Gastroesophageal sphincter (tissue), 4 donors: ENCODE measurements around the gene GBP2. TPM values are rescaled to one million over a fixed set of nuclear protein-coding genes. Genes with fewer than 3 reads are reported as not detected.

ENCODE experiments used
- ATAC-seq: fragments of 150-250 bp; one replicate; pipeline ENCODE4 v1.9.1; 2016; ENCODE audit warnings: mild to moderate bottlenecking, moderate library complexity
- H3K27ac ChIP-seq, 4 donors: fragments of 200-600 bp; sonication (generic) in 3 of 4; 1 replicate in 3 of 4; 2 replicates in 1 of 4; pipeline ENCODE4 v1.5.1; 2016 to 2019
- H3K27me3 ChIP-seq: fragments of 200-600 bp; sonication (generic); one replicate; pipeline ENCODE4 v1.5.1; 2019
- H3K36me3 ChIP-seq, 2 donors: fragments of 200-600 bp; sonication (generic); one replicate each; pipeline ENCODE4 v1.5.1; 2019; ENCODE audit warnings: control low read depth in 1 of 2
- H3K4me1 ChIP-seq, 3 donors: fragments of 200-600 bp; sonication (generic); 1 replicate in 2 of 3; 2 replicates in 1 of 3; pipeline ENCODE4 v1.5.1; 2016 to 2019; ENCODE audit warnings: control low read depth in 2 of 3
- H3K4me3 ChIP-seq, 2 donors: fragments of 200-600 bp; sonication (generic); one replicate each; pipeline ENCODE4 v1.5.1; 2019; ENCODE audit warnings: mild to moderate bottlenecking in 1 of 2, moderate library complexity in 1 of 2
- H3K9me3 ChIP-seq, 3 donors: fragments of 200-600 bp; sonication (generic); one replicate each; pipeline ENCODE4 v1.5.1; 2017 to 2019; ENCODE audit warnings: control low read depth in 2 of 3
- EP300 ChIP-seq: sonication (generic); formaldehyde crosslinking; IDR thresholded peaks from one replicate; pipeline ENCODE4 v1.6.1; 2017; ENCODE audit warnings: antibody characterized with exemption, mild to moderate bottlenecking
- POLR2A ChIP-seq, 2 donors: fragments of 450-650 bp; IDR thresholded peaks; one replicate each; pipeline ENCODE4 v1.6.1; 2017; ENCODE audit warnings: antibody characterized with exemption in 2 of 2, mild to moderate bottlenecking in 2 of 2, moderate library complexity in 1 of 2
- POLR2AphosphoS5 ChIP-seq: sonication (generic); formaldehyde crosslinking; IDR thresholded peaks from one replicate; pipeline ENCODE4 v1.6.1; 2017; ENCODE audit warnings: antibody characterized with exemption
- WGBS, 2 donors: methylation state at CpG; one replicate each; pipeline ENCODE4 v1.1.5; 2018; ENCODE audit warnings: low coverage in 1 of 2; 5-methylcytosine and 5-hydroxymethylcytosine counted together
- total RNA-seq, 4 donors: library from RNA; depleted of rRNA; stranded (reverse); fragments of >200 nt; gene quantifications; one replicate each; pipeline ENCODE4 v1.1.0, GENCODE V29; 2016
- TF ChIP-seq, protein P1 (sequence below), 4 experiments: fragments of 200-600 bp in 2 of 4; fragments of 450-650 bp in 2 of 4; sonication (generic) in 1 of 4; IDR thresholded peaks; one replicate each; pipeline ENCODE4 v1.5.1; 2017 to 2019; ENCODE audit warnings: antibody characterized with exemption in 4 of 4, mild to moderate bottlenecking in 2 of 4, moderate library complexity in 2 of 4

GBP2 gene
- total RNA-seq, 4 donors from 2014 or later = 147 to 172 (median 167) TPM

DNA sequence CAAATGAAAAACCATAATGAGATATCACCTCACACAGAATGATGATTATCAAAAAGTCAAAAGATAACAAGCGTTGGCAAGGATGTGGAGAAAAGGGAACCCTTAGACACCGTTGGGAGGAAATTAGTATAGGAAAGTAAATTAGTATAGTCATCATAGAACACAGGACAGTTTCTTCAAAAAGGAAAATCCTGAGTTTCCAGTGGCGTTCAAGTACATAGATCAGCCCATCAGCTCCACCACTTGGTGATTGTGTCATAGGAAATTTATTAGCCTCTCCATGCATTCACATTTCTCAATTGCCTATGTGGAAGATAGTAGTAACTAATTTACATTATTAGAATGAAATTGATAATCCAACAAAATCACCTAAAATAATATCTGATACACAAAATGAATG is 20.8 kb upstream of the GBP2 start:
- WGBS, 2 donors = 72 to 90% methylated on average over 3 of the region's 3 CpGs
- TF ChIP-seq, protein P1, sequence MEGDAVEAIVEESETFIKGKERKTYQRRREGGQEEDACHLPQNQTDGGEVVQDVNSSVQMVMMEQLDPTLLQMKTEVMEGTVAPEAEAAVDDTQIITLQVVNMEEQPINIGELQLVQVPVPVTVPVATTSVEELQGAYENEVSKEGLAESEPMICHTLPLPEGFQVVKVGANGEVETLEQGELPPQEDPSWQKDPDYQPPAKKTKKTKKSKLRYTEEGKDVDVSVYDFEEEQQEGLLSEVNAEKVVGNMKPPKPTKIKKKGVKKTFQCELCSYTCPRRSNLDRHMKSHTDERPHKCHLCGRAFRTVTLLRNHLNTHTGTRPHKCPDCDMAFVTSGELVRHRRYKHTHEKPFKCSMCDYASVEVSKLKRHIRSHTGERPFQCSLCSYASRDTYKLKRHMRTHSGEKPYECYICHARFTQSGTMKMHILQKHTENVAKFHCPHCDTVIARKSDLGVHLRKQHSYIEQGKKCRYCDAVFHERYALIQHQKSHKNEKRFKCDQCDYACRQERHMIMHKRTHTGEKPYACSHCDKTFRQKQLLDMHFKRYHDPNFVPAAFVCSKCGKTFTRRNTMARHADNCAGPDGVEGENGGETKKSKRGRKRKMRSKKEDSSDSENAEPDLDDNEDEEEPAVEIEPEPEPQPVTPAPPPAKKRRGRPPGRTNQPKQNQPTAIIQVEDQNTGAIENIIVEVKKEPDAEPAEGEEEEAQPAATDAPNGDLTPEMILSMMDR (IDR thresholded peaks at IDR 0.05) = no peak
- TF ChIP-seq EP300 = no peak
- no peak for TF ChIP-seq POLR2AphosphoS5
- no peak for TF ChIP-seq POLR2A (IDR thresholded peaks at IDR 0.05)
- Histone ChIP-seq H3K9me3 (no peaks in the 10 kb centered on the region), H3K4me3 (no peak overlapping the region), H3K36me3 (no peaks in the 10 kb centered on the region), H3K27ac (no peak overlapping the region), H3K27me3 (no peaks in the 10 kb centered on the region), H3K4me1 (peaks cover 0 to 9% (median 0%) of the 10 kb centered on the region in 3 donors)
- no peak for ATAC-seq

DNA sequence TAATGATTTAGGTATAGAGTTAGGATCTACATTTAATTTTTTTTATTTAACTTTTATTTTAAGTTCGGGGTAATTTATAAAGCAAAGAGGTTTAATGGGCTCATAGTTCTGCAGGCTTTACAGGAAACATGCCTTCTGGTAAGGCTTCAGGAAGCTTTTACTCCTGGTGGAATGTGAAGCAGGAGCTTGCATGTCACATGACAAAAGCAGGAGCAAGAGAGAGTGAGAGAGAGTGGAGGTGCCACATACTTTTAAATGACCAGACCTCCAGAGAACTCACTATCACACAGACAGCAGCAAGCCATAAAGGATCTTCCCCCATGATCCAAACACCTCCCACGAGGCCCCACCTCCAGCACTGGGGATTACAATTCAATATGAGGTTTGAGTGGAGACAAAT is 17.6 kb upstream of the GBP2 start:
- ATAC-seq = no peak
- Histone ChIP-seq H3K4me1 (peaks cover 0 to 9% (median 0%) of the 10 kb centered on the region in 3 donors), H3K36me3 (no peaks in the 10 kb centered on the region), H3K4me3 (no peak overlapping the region), H3K27me3 (no peaks in the 10 kb centered on the region), H3K9me3 (peaks cover 0 to under 1% (median 0%) of the 10 kb centered on the region in 3 donors), H3K27ac (no peak overlapping the region)
- TF ChIP-seq POLR2AphosphoS5 (no peak), EP300 (no peak), POLR2A (IDR thresholded peaks at IDR 0.05) (no peak)
- TF ChIP-seq, protein P1 (IDR thresholded peaks at IDR 0.05) = no peak
- WGBS, 2 donors = 72 to 88% methylated on average over 1 to 2 of the region's 2 CpGs

DNA sequence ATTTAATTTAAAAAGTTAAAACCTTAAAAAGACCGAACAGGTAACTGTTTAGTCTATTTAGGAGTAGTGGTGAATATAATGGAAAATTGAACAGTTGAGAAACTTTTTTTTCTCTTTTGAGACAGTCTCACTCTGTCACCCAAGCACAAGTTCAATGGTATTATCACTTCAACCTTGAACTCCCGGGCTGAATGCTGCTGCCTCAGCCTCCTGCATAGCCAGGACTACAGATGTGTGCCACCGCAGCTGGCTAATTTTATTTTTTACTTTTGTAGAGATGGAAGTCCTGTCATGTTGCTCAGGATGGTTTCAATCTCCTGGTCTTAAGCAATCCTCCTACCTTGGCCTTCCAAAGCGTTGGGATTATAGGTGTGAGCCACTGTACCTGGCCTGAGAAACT is 16.2 kb upstream of the GBP2 start:
- no peak for ATAC-seq
- H3K4me3 ChIP-seq = no peak overlapping the region
- H3K4me1 ChIP-seq = no peaks in the 10 kb centered on the region
- H3K27me3 ChIP-seq = no peaks in the 10 kb centered on the region
- H3K36me3 ChIP-seq = no peaks in the 10 kb centered on the region
- no peak overlapping the region for H3K27ac ChIP-seq
- TF ChIP-seq EP300 = no peak
- no peak for TF ChIP-seq POLR2A (IDR thresholded peaks at IDR 0.05)
- no peak for TF ChIP-seq POLR2AphosphoS5
- peaks cover 0 to 8% (median 0%) of the 10 kb centered on the region in 3 donors for H3K9me3 ChIP-seq
- 86 to 90% methylated on average over 2 to 3 of the region's 4 CpGs for WGBS, 2 donors

DNA sequence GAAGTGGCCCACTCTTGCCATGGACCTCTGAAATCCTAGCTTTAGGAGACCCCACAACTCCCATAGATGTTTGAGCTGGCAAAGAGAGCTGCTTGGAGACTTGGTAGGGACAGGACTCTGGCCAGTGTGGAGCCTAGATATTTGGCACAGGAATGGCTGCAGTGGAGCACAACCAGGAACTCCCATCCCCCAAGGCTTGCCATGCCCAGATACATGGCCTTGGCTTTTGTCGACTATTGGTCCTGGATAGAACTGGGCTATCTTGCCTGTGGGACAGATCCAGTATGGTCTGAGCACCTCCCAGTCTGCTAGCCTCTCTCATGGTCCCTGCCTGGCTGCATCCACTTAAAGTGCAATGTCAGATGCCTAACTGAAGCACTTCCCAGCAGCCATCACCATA is 7.8 kb upstream of the GBP2 start:
- WGBS, 2 donors = 75% methylated on average over 1 of the region's 1 CpG; no CpG with 5 or more reads in 1 of the 2 donors
- H3K4me1 ChIP-seq = peaks cover 7 to 17% (median 8%) of the 10 kb centered on the region in 3 donors
- H3K9me3 ChIP-seq = peaks cover 0 to 8% (median 0%) of the 10 kb centered on the region in 3 donors
- H3K27ac ChIP-seq = no peak overlapping the region
- TF ChIP-seq, protein P1 (IDR thresholded peaks at IDR 0.05) = no peak
- TF ChIP-seq POLR2AphosphoS5 = no peak
- no peak for TF ChIP-seq POLR2A (IDR thresholded peaks at IDR 0.05)
- TF ChIP-seq EP300 = no peak
- H3K4me3 ChIP-seq = no peak overlapping the region
- H3K36me3 ChIP-seq = no peaks in the 10 kb centered on the region
- no peaks in the 10 kb centered on the region for H3K27me3 ChIP-seq
- ATAC-seq = no peak

DNA sequence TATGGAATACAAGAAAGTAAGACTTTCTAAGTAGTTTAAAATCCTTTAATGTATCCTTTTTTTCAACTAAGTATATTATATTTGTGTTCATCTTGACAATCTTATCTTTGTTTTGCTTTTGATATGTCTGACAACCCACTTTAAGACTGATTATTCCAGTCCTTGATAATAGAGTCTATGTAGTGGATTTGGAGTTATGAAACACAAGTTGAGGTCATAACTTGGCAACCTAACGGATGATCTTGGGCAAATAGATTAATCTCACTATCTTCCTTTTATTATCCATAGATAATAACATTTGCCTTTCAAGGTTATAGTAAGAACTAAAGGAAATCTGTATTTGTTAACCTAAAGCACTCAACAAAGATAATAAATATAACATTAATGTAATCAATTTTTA is 4.8 kb upstream of the GBP2 start:
- no peaks in the 10 kb centered on the region for H3K9me3 ChIP-seq
- WGBS, 2 donors = 33 to 38% methylated on average over 1 of the region's 1 CpG
- TF ChIP-seq, protein P1 (IDR thresholded peaks at IDR 0.05) = no peak
- TF ChIP-seq POLR2AphosphoS5 = no peak
- no peak for TF ChIP-seq EP300
- TF ChIP-seq POLR2A (IDR thresholded peaks at IDR 0.05) = no peak
- peaks cover 11 to 40% (median 13%) of the 10 kb centered on the region in 3 donors for H3K4me1 ChIP-seq
- no peak overlapping the region for H3K4me3 ChIP-seq
- no peaks in the 10 kb centered on the region for H3K27me3 ChIP-seq
- ATAC-seq = no peak
- no peak overlapping the region for H3K27ac ChIP-seq
- H3K36me3 ChIP-seq = no peaks in the 10 kb centered on the region
